Prostate gland (tissue), 2 donors: ENCODE results near the gene FKBP15.

Source experiments
- POLR2AphosphoS5 ChIP-seq: sonication (generic); formaldehyde crosslinking; IDR thresholded peaks from one replicate; pipeline ENCODE4 v1.6.1; 2017; ENCODE audit warnings: antibody characterized with exemption
- TF ChIP-seq, protein P1 (sequence below), 4 experiments: fragments of 200-600 bp in 2 of 4; fragments of 450-650 bp in 2 of 4; sonication (generic) in 2 of 4; IDR thresholded peaks; 1 replicate in 3 of 4; 2 replicates in 1 of 4; pipeline ENCODE4 v1.5.1; 2016 to 2019; ENCODE audit warnings: antibody characterized with exemption in 4 of 4, mild to moderate bottlenecking in 2 of 4, moderate library complexity in 2 of 4

DNA sequence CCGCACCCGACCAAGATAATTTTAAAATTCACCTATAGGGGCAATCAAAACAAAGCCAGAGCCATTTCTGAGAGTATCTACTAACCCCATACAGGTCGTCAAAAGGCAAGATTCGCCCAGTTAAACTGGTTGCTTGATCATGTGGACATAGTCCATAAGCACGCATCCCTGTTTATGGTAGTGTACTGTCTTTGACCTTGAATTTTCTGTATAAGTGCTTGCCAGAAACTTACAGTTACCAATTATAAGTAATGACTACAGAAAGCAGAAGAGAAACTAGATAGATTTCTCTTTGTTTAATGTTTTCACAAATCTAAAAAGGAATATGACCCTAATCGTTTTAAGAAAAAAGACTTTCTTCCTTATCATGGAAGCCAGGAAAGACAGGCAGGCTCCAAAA lies 25.9 kb upstream of the FKBP15 start:
- TF ChIP-seq, protein P1, sequence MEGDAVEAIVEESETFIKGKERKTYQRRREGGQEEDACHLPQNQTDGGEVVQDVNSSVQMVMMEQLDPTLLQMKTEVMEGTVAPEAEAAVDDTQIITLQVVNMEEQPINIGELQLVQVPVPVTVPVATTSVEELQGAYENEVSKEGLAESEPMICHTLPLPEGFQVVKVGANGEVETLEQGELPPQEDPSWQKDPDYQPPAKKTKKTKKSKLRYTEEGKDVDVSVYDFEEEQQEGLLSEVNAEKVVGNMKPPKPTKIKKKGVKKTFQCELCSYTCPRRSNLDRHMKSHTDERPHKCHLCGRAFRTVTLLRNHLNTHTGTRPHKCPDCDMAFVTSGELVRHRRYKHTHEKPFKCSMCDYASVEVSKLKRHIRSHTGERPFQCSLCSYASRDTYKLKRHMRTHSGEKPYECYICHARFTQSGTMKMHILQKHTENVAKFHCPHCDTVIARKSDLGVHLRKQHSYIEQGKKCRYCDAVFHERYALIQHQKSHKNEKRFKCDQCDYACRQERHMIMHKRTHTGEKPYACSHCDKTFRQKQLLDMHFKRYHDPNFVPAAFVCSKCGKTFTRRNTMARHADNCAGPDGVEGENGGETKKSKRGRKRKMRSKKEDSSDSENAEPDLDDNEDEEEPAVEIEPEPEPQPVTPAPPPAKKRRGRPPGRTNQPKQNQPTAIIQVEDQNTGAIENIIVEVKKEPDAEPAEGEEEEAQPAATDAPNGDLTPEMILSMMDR (IDR thresholded peaks at IDR 0.05) = no peak
- no peak for TF ChIP-seq POLR2AphosphoS5
